H1 (cell line): ENCODE measurements around the gene WDFY4.

ENCODE experiments used
- CTCF ChIP-seq, 3 experiments: IDR thresholded peaks; 1 replicate in 2 of 3; 2 replicates in 1 of 3; pipeline versions ENCODE4 v1.5.1 to v1.6.1; 2011; ENCODE audit warnings: low read length in 3 of 3, mild to moderate bottlenecking in 3 of 3, inconsistent platforms in 2 of 3, low read depth in 1 of 3, moderate library complexity in 1 of 3; ENCODE audit not compliant: insufficient read depth in 1 of 3; ENCODE audit errors: control extremely low read depth in 1 of 3
- POLR2A ChIP-seq, 2 experiments: IDR thresholded peaks; 1 replicate in 1 of 2; 2 replicates in 1 of 2; pipeline ENCODE4 v1.6.1; 2011; ENCODE audit warnings: low read depth in 2 of 2, low read length in 2 of 2, mild to moderate bottlenecking in 2 of 2; ENCODE audit errors: control extremely low read depth in 1 of 2
- RFX5 ChIP-seq: IDR thresholded peaks from 2 replicates; pipeline ENCODE4 v1.6.1; 2011; ENCODE audit warnings: low read depth, low read length, improper control_type of control experiment, borderline replicate concordance
- RNF2 ChIP-seq: fragments of 200-900, 300-1000 bp; sonication (generic); IDR thresholded peaks from 2 replicates; pipeline ENCODE4 v1.7.1; 2016; ENCODE audit warnings: borderline replicate concordance, low read depth, mild to moderate bottlenecking, antibody characterized with exemption, low read length; ENCODE audit not compliant: poor library complexity, severe bottlenecking; ENCODE audit errors: missing control alignments
- TEAD4 ChIP-seq: IDR thresholded peaks from 2 replicates; pipeline ENCODE4 v1.6.1; 2012; ENCODE audit warnings: low read depth, low read length, inconsistent platforms, mixed read lengths

- TF ChIP-seq POLR2A (IDR thresholded peaks at IDR 0.05; ENCODE audit: control extremely low read depth in 1 of 2, low read depth in 2 of 2, low read length in 2 of 2) = no peak
- TF ChIP-seq CTCF (IDR thresholded peaks at IDR 0.05; ENCODE audit: control extremely low read depth in 1 of 3, insufficient read depth in 1 of 3, low read depth in 1 of 3, low read length in 3 of 3) = no peak
- no peak for TF ChIP-seq RNF2
- TF ChIP-seq TEAD4 = no peak
- TF ChIP-seq RFX5 = no peak
These were observed 216.6 kb downstream of the WDFY4 start for GRCh38 chr10:48901319-48901718.
